OCI-LY1 (cell line): ENCODE data around the gene MAP2K7.

Experiments used
- H2AFZ ChIP-seq: fragments of 200-600 bp; sonication (generic), shearing (Covaris generic); 2 replicates; pipeline ENCODE4 v1.6.0; 2014; ENCODE audit warnings: antibody characterized with exemption, mild to moderate bottlenecking, low read length
- H3F3A ChIP-seq: fragments of 200-600 bp; sonication (generic), shearing (Covaris generic); 2 replicates; pipeline ENCODE4 v1.6.0; 2014; ENCODE audit warnings: mild to moderate bottlenecking, antibody characterized with exemption, low read length, moderate library complexity; ENCODE audit not compliant: insufficient read depth
- H3K27ac ChIP-seq: fragments of 200-600 bp; sonication (generic); 2 replicates; pipeline ENCODE4 v1.5.1; 2014; ENCODE audit warnings: low read length, mixed run types, mild to moderate bottlenecking, low read depth; ENCODE audit not compliant: poor library complexity, severe bottlenecking
- H3K27me3 ChIP-seq: fragments of 200-600 bp; sonication (generic); 2 replicates; pipeline ENCODE4 v1.6.0; 2014; ENCODE audit warnings: antibody characterized with exemption, mild to moderate bottlenecking, low read length, moderate library complexity; ENCODE audit not compliant: insufficient read depth
- H3K36me3 ChIP-seq: fragments of 200-600 bp; sonication (generic); 2 replicates; pipeline ENCODE4 v1.6.1; 2014; ENCODE audit warnings: mild to moderate bottlenecking, antibody characterized with exemption, low read length, moderate library complexity, mixed read lengths; ENCODE audit not compliant: insufficient read depth
- H3K4me1 ChIP-seq: fragments of 200-600 bp; sonication (generic); 2 replicates; pipeline ENCODE4 v1.5.1; 2014; ENCODE audit warnings: mild to moderate bottlenecking, low read length, moderate library complexity; ENCODE audit not compliant: insufficient read depth, severe bottlenecking
- H3K4me2 ChIP-seq: fragments of 200-600 bp; sonication (generic), shearing (Covaris generic); 2 replicates; pipeline ENCODE4 v1.6.1; 2014; ENCODE audit warnings: low read length
- H3K4me3 ChIP-seq: fragments of 200-600 bp; sonication (generic); 2 replicates; pipeline ENCODE4 v1.5.1; 2014; ENCODE audit warnings: low read length, low read depth, mild to moderate bottlenecking, mixed read lengths; ENCODE audit not compliant: poor library complexity, severe bottlenecking
- H3K79me2 ChIP-seq: fragments of 200-600 bp; shearing (Covaris generic); 2 replicates; pipeline ENCODE4 v1.6.1; 2016; ENCODE audit warnings: mixed run types, low read length, mixed read lengths; ENCODE audit not compliant: insufficient read depth
- H3K9ac ChIP-seq: fragments of 200-600 bp; sonication (generic), shearing (Covaris generic); 2 replicates; pipeline ENCODE4 v1.6.1; 2014; ENCODE audit warnings: mild to moderate bottlenecking, low read length, mixed read lengths
- H3K9me2 ChIP-seq: fragments of 200-600 bp; sonication (generic), shearing (Covaris generic); 2 replicates; pipeline ENCODE4 v1.6.1; 2014; ENCODE audit warnings: low read depth, mild to moderate bottlenecking, low read length, mixed read lengths
- H3K9me3 ChIP-seq: fragments of 200-600 bp; shearing (Covaris generic); 2 replicates; pipeline ENCODE4 v1.6.1; 2014; ENCODE audit warnings: low read length, mixed read lengths
- H4K20me1 ChIP-seq: fragments of 200-600 bp; sonication (generic), shearing (Covaris generic); 2 replicates; pipeline ENCODE4 v1.6.0; 2016; ENCODE audit warnings: mild to moderate bottlenecking, low read length; ENCODE audit not compliant: insufficient read depth
- CTCF ChIP-seq: fragments of 200-600 bp; sonication (generic), shearing (Covaris generic); IDR thresholded peaks from 2 replicates; pipeline ENCODE4 v1.5.1; 2017; ENCODE audit warnings: mild to moderate bottlenecking, antibody characterized with exemption, low read length, moderate library complexity, mixed read lengths
- EZH2 ChIP-seq: fragments of 200-600 bp; sonication (generic), shearing (Covaris generic); IDR thresholded peaks from 2 replicates; pipeline ENCODE4 v1.8.0; 2017; ENCODE audit warnings: borderline replicate concordance, mixed run types, mild to moderate bottlenecking, antibody characterized with exemption, low read length, moderate library complexity, mixed read lengths

The MAP2K7 gene

DNA sequence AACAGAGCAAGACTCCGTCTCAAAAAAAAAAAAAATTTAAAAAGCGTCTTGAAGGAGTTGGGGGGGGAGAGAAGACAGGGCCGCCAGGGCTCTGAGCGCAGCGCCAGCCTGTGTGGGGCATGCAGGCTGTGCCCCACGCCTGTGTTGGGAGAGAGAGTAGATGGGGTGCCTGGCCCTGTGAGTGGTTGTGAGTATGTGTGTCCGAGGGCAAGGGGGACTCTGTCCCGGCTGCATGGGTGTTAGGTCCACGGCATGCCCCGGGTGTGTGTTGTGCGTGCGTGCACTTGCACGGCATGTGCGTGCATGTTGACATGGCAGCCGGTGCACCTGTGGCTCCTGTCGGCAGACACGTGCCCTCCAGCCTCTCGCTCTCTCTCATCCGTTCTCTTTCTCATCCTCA lies 3.4 kb downstream of the MAP2K7 start:
- no peak for TF ChIP-seq EZH2
- no peak for TF ChIP-seq CTCF
- Histone ChIP-seq H3K4me1 (peaks cover 22% of the 10 kb centered on the region), H3K79me2 (peaks cover 9% of the 10 kb centered on the region), H3K9me3 (no peaks in the 10 kb centered on the region), H3F3A (no peaks in the 10 kb centered on the region), H4K20me1 (no peaks in the 10 kb centered on the region), H3K9me2 (no peaks in the 10 kb centered on the region), H3K27me3 (no peaks in the 10 kb centered on the region), H3K9ac (no peak overlapping the region), H3K4me2 (no peak overlapping the region), H3K36me3 (peaks cover 31% of the 10 kb centered on the region), H3K4me3 (no peak overlapping the region), H2AFZ (no peak overlapping the region), H3K27ac (no peak overlapping the region)

- Histone ChIP-seq H2AFZ (no peak overlapping the region), H3K79me2 (peaks cover 9% of the 10 kb centered on the region), H3K9ac (no peak overlapping the region), H3K36me3 (peaks cover 32% of the 10 kb centered on the region), H3F3A (no peaks in the 10 kb centered on the region), H4K20me1 (no peaks in the 10 kb centered on the region), H3K4me1 (peaks cover 20% of the 10 kb centered on the region), H3K27me3 (no peaks in the 10 kb centered on the region), H3K9me2 (no peaks in the 10 kb centered on the region), H3K4me2 (no peak overlapping the region), H3K9me3 (no peaks in the 10 kb centered on the region), H3K4me3 (no peak overlapping the region), H3K27ac (no peak overlapping the region)
- TF ChIP-seq CTCF (no peak), EZH2 (no peak)
Measured at GRCh38 chr19:7907544-7907943, 3.9 kb downstream of the MAP2K7 start.

- Histone ChIP-seq H3K4me1 (peaks cover 14% of the 10 kb centered on the region), H4K20me1 (no peaks in the 10 kb centered on the region), H3F3A (no peaks in the 10 kb centered on the region), H3K9me2 (no peaks in the 10 kb centered on the region), H3K4me2 (no peak overlapping the region), H3K9me3 (no peaks in the 10 kb centered on the region), H3K4me3 (no peak overlapping the region), H2AFZ (no peak overlapping the region), H3K9ac (no peak overlapping the region), H3K79me2 (peaks cover 9% of the 10 kb centered on the region), H3K36me3 (peaks cover 39% of the 10 kb centered on the region), H3K27ac (no peak overlapping the region), H3K27me3 (no peaks in the 10 kb centered on the region)
- TF ChIP-seq CTCF (no peak), EZH2 (no peak)
Measured at GRCh38 chr19:7908078-7908699, 4.5 kb downstream of the MAP2K7 start.
